Lung (tissue), 12 donors: ENCODE data around the gene TBC1D1. TPM values are rescaled to one million over a fixed set of nuclear protein-coding genes. Genes with fewer than 3 reads are reported as not detected.
A peak's percentile ranks its signal among the peaks of the same experiment; 100 is the strongest.

Experiments used
- ATAC-seq: fragments of 200-7000 bp; cut with Tn5 transposase; one replicate; pipeline ENCODE4 v1.9.1; 2020; ENCODE audit warnings: moderate number of reproducible peaks; ENCODE audit not compliant: insufficient read depth, low FRiP score
- DNase-seq, 3 donors: peaks; one replicate each; pipeline ENCODE4 v3.0.0-alpha.2; 2013 to 2017
- H3K27ac ChIP-seq, 2 donors: one replicate each; pipeline ENCODE4 v1.5.1; 2013; ENCODE audit warnings: mild to moderate bottlenecking in 2 of 2, moderate library complexity in 2 of 2, control low read depth in 1 of 2, inconsistent platforms in 1 of 2, low read depth in 1 of 2, low read length in 1 of 2
- H3K27me3 ChIP-seq, 3 donors: one replicate each; pipeline ENCODE4 v1.5.1; 2013; ENCODE audit warnings: low read length in 2 of 3; ENCODE audit not compliant: control insufficient read depth in 3 of 3, insufficient read depth in 3 of 3
- H3K36me3 ChIP-seq, 4 donors: one replicate each; pipeline ENCODE4 v1.5.1; 2013; ENCODE audit warnings: low read length in 4 of 4, mild to moderate bottlenecking in 1 of 4, moderate library complexity in 1 of 4; ENCODE audit not compliant: control insufficient read depth in 4 of 4, insufficient read depth in 4 of 4
- H3K4me1 ChIP-seq, 5 donors: one replicate each; pipeline ENCODE4 v1.5.1; 2013; ENCODE audit warnings: low read length in 5 of 5, mild to moderate bottlenecking in 2 of 5, moderate library complexity in 1 of 5; ENCODE audit not compliant: control insufficient read depth in 5 of 5, insufficient read depth in 5 of 5
- H3K4me3 ChIP-seq: one replicate; pipeline ENCODE4 v1.5.1; 2013; ENCODE audit warnings: mild to moderate bottlenecking, control low read depth, moderate library complexity
- H3K9ac ChIP-seq, 2 donors: one replicate each; pipeline ENCODE4 v1.5.1; 2013; ENCODE audit warnings: low read length in 2 of 2, control low read depth in 1 of 2; ENCODE audit not compliant: insufficient read depth in 1 of 2
- H3K9me3 ChIP-seq, 4 donors: one replicate each; pipeline ENCODE4 v1.5.1; 2013; ENCODE audit warnings: low read length in 3 of 4, mild to moderate bottlenecking in 1 of 4, moderate library complexity in 1 of 4; ENCODE audit not compliant: control insufficient read depth in 4 of 4, insufficient read depth in 3 of 4
- CTCF ChIP-seq: IDR thresholded peaks from 2 replicates; pipeline ENCODE4 v1.5.1; 2012; ENCODE audit warnings: mild to moderate bottlenecking; ENCODE audit errors: control extremely low read depth, extremely low read depth
- WGBS, 2 donors: extraction: QIAGEN DNeasy Blood & Tissue Kit; methylation state at CpG; one replicate each; pipeline ENCODE4 v1.1.7; 2013; 5-methylcytosine and 5-hydroxymethylcytosine counted together
- polyA plus RNA-seq, 2 donors: library from polyadenylated mRNA; stranded (reverse); fragments of 200-250 nt; gene quantifications; one replicate each; pipeline ENCODE4 v1.2.1, GENCODE V29; 2013
- total RNA-seq, 2 donors: library from RNA; depleted of rRNA in 1 of 2; stranded (reverse); fragments of >200 nt in 1 of 2; gene quantifications; one replicate each; pipeline ENCODE4 v1.2.1, GENCODE V29; 2014 to 2021
- donor health status: control.
- donor health status: control.
- donor health status: Bipolar disorder and iron deficiency.
- donor health status: healthy.
- donor health status: DM: yes; HTN: yes; CAD: no.

Gene TBC1D1
- total and polyA plus RNA-seq, 4 donors: 23.6 to 71.1 (median 43.9) TPM

GRCh38 chr4:37981425-37981824 lies 90.5 kb downstream of the TBC1D1 start:
- 66 to 75% methylated on average over 4 of the region's 4 CpGs for WGBS, 2 donors
- Histone ChIP-seq H3K27me3 (no peaks in the 10 kb centered on the region), H3K9me3 (no peaks in the 10 kb centered on the region), H3K4me3 (no peak overlapping the region), H3K36me3 (no peaks in the 10 kb centered on the region), H3K4me1 (peaks cover 4 to 13% (median 8%) of the 10 kb centered on the region in 5 donors), H3K9ac (no peak overlapping the region), H3K27ac (peak overlapping the region in 1 of 2 donors; percentile 41)
- no peak for ATAC-seq
- TF ChIP-seq CTCF: no peak
- DNase-seq: no peak

- peak overlapping the region in 1 of 2 donors; percentile 41 for H3K27ac ChIP-seq
- H3K4me3 ChIP-seq: no peak overlapping the region
- no peak for DNase-seq
- no peaks in the 10 kb centered on the region for H3K9me3 ChIP-seq
- H3K9ac ChIP-seq: no peak overlapping the region
- WGBS, 2 donors: 63 to 66% methylated on average over 7 of the region's 7 CpGs
- no peaks in the 10 kb centered on the region for H3K27me3 ChIP-seq
- no peaks in the 10 kb centered on the region for H3K36me3 ChIP-seq
- ATAC-seq: no peak
- peaks cover 4 to 13% (median 6%) of the 10 kb centered on the region in 5 donors for H3K4me1 ChIP-seq
- TF ChIP-seq CTCF: no peak
Measured at GRCh38 chr4:37981844-37982720, 91.2 kb downstream of the TBC1D1 start.

- DNase-seq: no peak
- WGBS, 2 donors: 72 to 78% methylated on average over 5 of the region's 5 CpGs
- Histone ChIP-seq H3K9me3 (no peaks in the 10 kb centered on the region), H3K36me3 (no peaks in the 10 kb centered on the region), H3K27ac (peak overlapping the region in 1 of 2 donors; percentile 39), H3K9ac (no peak overlapping the region), H3K4me1 (peaks cover 4 to 13% (median 6%) of the 10 kb centered on the region in 5 donors), H3K27me3 (no peaks in the 10 kb centered on the region), H3K4me3 (no peak overlapping the region)
- ATAC-seq: no peak
- TF ChIP-seq CTCF: no peak
Measured at GRCh38 chr4:37982736-37983135, 91.9 kb downstream of the TBC1D1 start.
